SW480 (cell line): ENCODE measurements around the gene TMCO6.

Source experiments
- DNase-seq: peaks from one replicate; pipeline ENCODE4 v3.0.0-alpha.2; 2016; ENCODE audit warnings: low spot score

Gene TMCO6

DNA sequence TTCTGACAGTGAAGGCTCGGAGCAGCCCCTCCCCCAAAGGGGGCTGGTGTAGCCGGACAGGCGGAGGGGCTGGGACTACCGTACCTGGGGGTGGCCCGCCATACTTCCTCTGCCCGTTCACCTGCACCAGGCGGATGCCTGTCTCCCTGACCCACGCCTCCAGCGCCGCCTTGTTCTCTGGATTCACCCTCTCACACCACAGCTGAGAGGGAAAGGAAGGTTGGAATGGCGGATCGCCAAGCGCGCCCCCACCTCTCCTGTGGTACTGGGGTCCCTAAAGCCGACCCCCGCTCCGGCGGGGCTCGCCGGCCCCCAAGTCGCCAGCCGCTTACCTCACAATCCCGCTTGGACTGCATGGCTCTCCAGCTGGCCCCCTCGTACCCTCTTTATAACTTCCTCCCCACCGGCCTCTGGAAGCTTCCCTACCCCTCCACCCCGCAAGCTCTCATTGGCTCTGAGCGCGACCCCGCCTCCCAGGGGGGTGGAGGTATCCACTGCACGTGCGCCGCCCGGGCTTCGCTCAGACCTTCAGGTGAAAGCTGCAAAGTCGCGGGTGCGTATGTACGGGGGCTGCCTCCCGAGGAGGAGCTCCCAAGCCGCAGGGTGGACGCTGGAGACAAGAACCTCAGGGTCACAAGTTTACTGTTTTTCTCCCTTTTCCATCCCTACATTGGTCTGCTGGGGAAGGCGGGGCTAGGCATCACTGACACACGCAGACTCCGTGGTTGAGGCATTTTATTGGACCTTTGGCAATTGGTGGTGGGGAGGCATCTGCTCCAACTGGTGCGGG is 34.1 kb downstream of the TMCO6 start, which contains the start of gene DND1:
Gene DND1, minus strand, starts transcription at position 390 of the 790 bp plus-strand sequence. Its CDS starts 34 bp downstream, at position 356.
- no peak for DNase-seq

DNA sequence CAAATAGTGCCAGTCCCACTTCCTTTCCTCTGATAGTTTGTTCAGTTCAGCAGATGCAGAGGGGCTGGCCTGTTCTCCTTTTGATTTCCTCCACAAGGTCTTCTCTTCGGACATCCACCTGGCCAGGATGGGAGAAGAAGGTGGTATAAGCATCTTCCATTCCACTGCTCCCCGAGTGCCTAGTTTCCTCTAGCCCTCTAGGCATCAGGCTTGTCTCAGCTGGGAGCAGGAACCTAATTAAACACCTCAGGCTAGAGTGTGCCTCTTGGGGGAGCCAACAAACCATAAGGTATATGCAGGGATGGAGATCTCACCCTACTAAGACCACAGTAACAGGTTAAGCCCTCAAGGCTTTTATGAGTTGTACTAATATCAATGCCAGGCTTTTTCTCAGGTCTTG is 35.0 kb downstream of the TMCO6 start:
- no peak for DNase-seq

GRCh38 chr5:140674629-140675028 is 35.4 kb downstream of the TMCO6 start:
- no peak for DNase-seq

GRCh38 chr5:140677947-140678346 is 38.7 kb downstream of the TMCO6 start:
- DNase-seq = no peak

GRCh38 chr5:140678993-140679392 is 39.7 kb downstream of the TMCO6 start:
- DNase-seq = no peak

- peak; percentile 25 for DNase-seq
These were observed 51.2 kb downstream of the TMCO6 start for GRCh38 chr5:140690376-140690932.

- peak; percentile 98 for DNase-seq
These were observed 52.0 kb downstream of the TMCO6 start, which contains the start of the genes HARS1 and HARS2 for GRCh38 chr5:140690941-140691924. HARS1 (minus strand) TSS chr5:140691370; CDS start chr5:140691304, 66 bp downstream. HARS2 (plus strand) TSS chr5:140691455; CDS start chr5:140691649, 194 bp downstream.

DNA sequence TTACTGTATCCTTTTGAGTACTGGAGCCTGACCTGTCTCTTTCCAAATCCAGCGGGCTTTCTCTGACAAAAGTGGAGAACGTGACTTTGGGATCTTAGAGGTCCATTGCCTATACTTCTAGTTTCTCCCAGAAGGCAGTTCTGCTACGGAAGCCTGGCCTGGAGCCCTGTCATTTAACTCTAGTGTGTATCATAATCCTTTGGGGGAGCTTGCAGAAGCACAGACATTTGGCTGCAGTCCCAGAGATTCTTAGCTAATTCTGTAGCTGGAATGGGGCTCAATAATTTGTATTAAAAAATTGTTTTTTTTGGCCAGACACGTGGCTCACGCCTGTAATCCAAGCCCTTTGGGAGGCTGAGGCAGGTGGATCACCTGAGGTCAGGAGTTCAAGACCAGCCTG is 55.0 kb downstream of the TMCO6 start:
- DNase-seq = no peak
